ENCODE data around the gene CTIF. TPM values are rescaled to one million over a fixed set of nuclear protein-coding genes. Genes with fewer than 3 reads are reported as not detected.
A peak's percentile ranks its signal among the peaks of the same experiment; 100 is the strongest.

Gene CTIF
- total and polyA plus RNA-seq, 10 donors: 5.2 to 39.2 (median 18.5) TPM

DNA sequence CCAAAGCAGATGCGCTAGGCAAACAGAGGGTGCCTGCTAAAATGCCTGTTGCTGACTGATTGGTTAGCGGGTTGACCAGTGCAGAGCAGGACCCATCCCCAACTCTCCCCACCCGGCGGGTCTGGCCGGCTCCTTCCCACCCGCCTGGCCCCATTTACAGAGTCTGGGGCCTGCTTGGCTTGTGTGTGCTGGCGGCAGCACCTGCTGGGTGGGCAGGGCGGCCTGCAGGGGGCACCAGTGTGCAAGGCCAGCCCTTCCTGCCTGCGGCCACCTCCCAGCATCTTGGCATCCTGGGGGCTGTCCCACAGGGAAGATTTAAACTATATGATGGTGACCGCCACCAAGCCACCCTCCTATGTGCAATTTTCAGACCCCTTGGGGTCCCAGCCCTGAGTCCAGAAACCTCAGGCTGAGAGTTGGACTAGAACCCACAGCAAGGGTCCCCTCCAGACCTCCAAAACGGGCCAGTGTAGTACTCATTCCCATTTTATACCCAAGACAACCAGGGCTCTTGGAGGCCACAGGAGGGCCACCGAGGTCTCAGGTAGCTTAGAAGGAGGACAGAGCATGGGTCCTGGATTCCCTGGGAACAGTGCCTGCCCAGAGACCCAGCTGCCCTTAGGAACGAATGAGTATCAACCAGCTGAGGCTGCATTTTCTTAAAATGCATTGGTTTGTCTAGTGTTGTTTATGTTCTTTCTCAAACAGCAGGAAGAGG is 238.4 kb downstream of the CTIF start:
- peak; percentile 92 for DNase-seq
- Histone ChIP-seq H3K4me1 (peaks cover 17 to 57% (median 37%) of the 10 kb centered on the region in 6 donors), H3K36me3 (no peaks in the 10 kb centered on the region), H3K9me3 (peaks cover 0 to 4% (median 0%) of the 10 kb centered on the region in 8 donors), H3K4me3 (no peak overlapping the region), H3K27me3 (replicated peaks in 1 of 7) (no peaks in the 10 kb centered on the region), H3K27ac (no peak overlapping the region)
- TF ChIP-seq, protein P1, sequence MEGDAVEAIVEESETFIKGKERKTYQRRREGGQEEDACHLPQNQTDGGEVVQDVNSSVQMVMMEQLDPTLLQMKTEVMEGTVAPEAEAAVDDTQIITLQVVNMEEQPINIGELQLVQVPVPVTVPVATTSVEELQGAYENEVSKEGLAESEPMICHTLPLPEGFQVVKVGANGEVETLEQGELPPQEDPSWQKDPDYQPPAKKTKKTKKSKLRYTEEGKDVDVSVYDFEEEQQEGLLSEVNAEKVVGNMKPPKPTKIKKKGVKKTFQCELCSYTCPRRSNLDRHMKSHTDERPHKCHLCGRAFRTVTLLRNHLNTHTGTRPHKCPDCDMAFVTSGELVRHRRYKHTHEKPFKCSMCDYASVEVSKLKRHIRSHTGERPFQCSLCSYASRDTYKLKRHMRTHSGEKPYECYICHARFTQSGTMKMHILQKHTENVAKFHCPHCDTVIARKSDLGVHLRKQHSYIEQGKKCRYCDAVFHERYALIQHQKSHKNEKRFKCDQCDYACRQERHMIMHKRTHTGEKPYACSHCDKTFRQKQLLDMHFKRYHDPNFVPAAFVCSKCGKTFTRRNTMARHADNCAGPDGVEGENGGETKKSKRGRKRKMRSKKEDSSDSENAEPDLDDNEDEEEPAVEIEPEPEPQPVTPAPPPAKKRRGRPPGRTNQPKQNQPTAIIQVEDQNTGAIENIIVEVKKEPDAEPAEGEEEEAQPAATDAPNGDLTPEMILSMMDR (IDR thresholded peaks at IDR 0.05 in 8 of 11, conservative IDR thresholded peaks at IDR 0.05 in 3 of 11): peak; percentile 75 to 97 (median 90)
- TF ChIP-seq POLR2A (IDR thresholded peaks at IDR 0.05) (no peak), POLR2AphosphoS5 (IDR thresholded peaks at IDR 0.05) (peak; percentile 18 to 70 (median 44))
- intact Hi-C loops (cut with DNase I; ENCODE audit: low total_unique reads): loop anchor here (10.0 kb wide), 2 partner anchors 92 to 398 kb away; no protein-coding TSS in a partner anchor
- WGBS, 5 donors: 49 to 65% (median 57%) methylated on average over 13 of the region's 13 CpGs

DNA sequence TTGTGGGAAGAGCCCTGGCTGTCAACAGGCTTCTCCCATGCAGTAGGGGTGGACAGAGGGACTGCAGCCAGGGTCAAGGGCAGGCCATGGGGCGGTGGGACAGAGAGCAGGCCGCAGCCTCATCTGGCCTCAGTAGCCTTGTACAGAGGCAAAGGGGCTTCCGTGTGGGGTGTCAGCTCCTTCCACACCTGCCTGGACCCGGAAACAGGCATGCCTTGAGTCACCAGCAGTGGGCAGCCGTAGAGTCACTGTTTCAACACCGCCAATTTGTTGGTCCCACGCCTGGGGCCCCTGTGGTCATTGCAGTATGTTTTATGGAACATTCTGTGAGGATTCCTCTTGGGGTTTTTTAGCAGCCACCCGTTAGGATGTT is 238.9 kb downstream of the CTIF start:
- Histone ChIP-seq H3K4me3 (no peak overlapping the region), H3K36me3 (no peaks in the 10 kb centered on the region), H3K27ac (no peak overlapping the region), H3K27me3 (replicated peaks in 1 of 7) (no peaks in the 10 kb centered on the region), H3K9me3 (peaks cover 0 to under 1% (median 0%) of the 10 kb centered on the region in 8 donors), H3K4me1 (peaks cover 22 to 63% (median 42%) of the 10 kb centered on the region in 6 donors)
- WGBS, 5 donors: 66 to 88% (median 78%) methylated on average over 2 to 8 of the region's 8 CpGs
- intact Hi-C loops (cut with DNase I; ENCODE audit: low total_unique reads): loop anchor here (10.0 kb wide), 2 partner anchors 93 to 397 kb away; no protein-coding TSS in a partner anchor
- TF ChIP-seq POLR2AphosphoS5 (IDR thresholded peaks at IDR 0.05) (no peak), POLR2A (IDR thresholded peaks at IDR 0.05) (no peak)
- TF ChIP-seq, protein P1 (IDR thresholded peaks at IDR 0.05 in 8 of 11, conservative IDR thresholded peaks at IDR 0.05 in 3 of 11): no peak
- no peak for DNase-seq

DNA sequence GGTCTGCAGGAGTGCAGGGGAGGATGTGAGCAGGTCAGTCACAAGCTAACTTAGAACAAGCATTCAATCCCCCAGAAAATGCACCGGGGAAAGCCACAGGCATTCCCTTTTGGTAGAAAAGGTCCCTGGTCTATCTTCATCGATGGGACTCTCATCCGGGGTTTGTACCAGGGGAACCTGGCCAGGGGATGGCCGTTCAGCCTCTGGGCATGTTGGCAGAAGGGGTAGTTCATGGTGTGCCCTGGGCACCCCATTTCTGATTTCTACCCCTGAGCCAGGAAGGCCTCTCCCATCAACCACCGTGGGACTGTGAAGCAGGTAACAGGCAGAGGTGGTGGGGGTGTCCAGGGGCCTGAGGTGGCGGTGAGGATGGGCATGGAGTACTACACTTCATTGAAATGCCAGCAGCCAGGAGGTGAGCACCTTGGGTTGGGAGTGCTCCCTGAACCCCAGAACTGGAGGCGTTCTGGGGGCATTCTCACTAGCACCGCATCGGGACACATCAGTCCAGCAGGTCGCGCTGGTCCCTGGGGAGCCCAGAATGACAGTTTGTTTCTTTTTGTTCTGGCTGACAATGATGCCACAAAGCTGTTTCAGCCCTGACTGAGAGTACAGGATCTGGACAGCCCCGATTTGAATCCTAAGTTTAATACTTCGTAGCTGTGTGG is 239.6 kb downstream of the CTIF start:
- H3K36me3 ChIP-seq: no peaks in the 10 kb centered on the region
- H3K27ac ChIP-seq: no peak overlapping the region
- TF ChIP-seq, protein P1 (IDR thresholded peaks at IDR 0.05 in 8 of 11, conservative IDR thresholded peaks at IDR 0.05 in 3 of 11): no peak
- no peak for TF ChIP-seq POLR2AphosphoS5 (IDR thresholded peaks at IDR 0.05)
- TF ChIP-seq POLR2A (IDR thresholded peaks at IDR 0.05): no peak
- no peak overlapping the region for H3K4me3 ChIP-seq
- no peak for DNase-seq
- H3K27me3 ChIP-seq (replicated peaks in 1 of 7): no peaks in the 10 kb centered on the region
- H3K9me3 ChIP-seq: no peaks in the 10 kb centered on the region
- peaks cover 26 to 70% (median 49%) of the 10 kb centered on the region in 6 donors for H3K4me1 ChIP-seq
- 88 to 94% (median 91%) methylated on average over 13 of the region's 13 CpGs for WGBS, 5 donors
- intact Hi-C loops (cut with DNase I; ENCODE audit: low total_unique reads): loop anchor here (10.0 kb wide), 2 partner anchors 94 to 396 kb away; no protein-coding TSS in a partner anchor

DNA sequence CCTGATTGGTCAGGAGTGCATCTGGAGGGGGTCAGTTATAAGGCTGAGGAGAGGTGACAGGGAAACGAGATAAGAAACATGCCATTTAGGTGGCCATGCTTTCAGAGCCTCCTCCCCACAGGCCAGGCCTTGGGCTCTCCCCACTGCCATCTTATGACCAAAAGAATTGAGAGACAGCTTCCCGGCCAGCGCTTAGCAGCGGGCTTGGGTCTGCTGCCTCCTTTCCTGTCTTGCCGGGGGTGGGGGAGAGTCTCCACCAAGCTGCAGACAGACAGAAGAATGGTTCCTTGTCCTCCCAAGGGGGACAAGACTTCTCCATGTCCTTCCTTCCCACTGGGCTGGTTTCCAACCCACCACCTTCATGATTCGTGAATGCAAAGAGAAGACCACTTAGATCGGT is 240.6 kb downstream of the CTIF start:
- Histone ChIP-seq H3K27ac (peak overlapping the region in 1 of 8 donors; percentile 7), H3K9me3 (no peaks in the 10 kb centered on the region), H3K36me3 (no peaks in the 10 kb centered on the region), H3K27me3 (replicated peaks in 1 of 7) (no peaks in the 10 kb centered on the region), H3K4me3 (no peak overlapping the region), H3K4me1 (peaks cover 29 to 80% (median 58%) of the 10 kb centered on the region in 6 donors)
- intact Hi-C loops (cut with DNase I; ENCODE audit: low total_unique reads): loop anchor here (10.0 kb wide), 2 partner anchors 95 to 395 kb away; no protein-coding TSS in a partner anchor
- 91 to 96% (median 93%) methylated on average over 7 of the region's 7 CpGs for WGBS, 5 donors
- DNase-seq: no peak
- TF ChIP-seq, protein P1 (IDR thresholded peaks at IDR 0.05 in 8 of 11, conservative IDR thresholded peaks at IDR 0.05 in 3 of 11): no peak
- no peak for TF ChIP-seq POLR2A (IDR thresholded peaks at IDR 0.05)
- no peak for TF ChIP-seq POLR2AphosphoS5 (IDR thresholded peaks at IDR 0.05)
